Measurements from ENCODE around the gene EPHA2. TPM values are rescaled to one million over a fixed set of nuclear protein-coding genes. Genes with fewer than 3 reads are reported as not detected.
A peak's percentile ranks its signal among the peaks of the same experiment; 100 is the strongest.
"Not testable (repeated sequence)": the region's sequence is repeated elsewhere in the genome, so short reads cannot be mapped to it uniquely, and the experiment has no call there.

The EPHA2 gene
- 10 to 100 TPM; 11.9 to 18.4 (median 17.4) TPM for polyA plus RNA-seq (ENCODE audit: insufficient read length in 3 of 3)

DNA sequence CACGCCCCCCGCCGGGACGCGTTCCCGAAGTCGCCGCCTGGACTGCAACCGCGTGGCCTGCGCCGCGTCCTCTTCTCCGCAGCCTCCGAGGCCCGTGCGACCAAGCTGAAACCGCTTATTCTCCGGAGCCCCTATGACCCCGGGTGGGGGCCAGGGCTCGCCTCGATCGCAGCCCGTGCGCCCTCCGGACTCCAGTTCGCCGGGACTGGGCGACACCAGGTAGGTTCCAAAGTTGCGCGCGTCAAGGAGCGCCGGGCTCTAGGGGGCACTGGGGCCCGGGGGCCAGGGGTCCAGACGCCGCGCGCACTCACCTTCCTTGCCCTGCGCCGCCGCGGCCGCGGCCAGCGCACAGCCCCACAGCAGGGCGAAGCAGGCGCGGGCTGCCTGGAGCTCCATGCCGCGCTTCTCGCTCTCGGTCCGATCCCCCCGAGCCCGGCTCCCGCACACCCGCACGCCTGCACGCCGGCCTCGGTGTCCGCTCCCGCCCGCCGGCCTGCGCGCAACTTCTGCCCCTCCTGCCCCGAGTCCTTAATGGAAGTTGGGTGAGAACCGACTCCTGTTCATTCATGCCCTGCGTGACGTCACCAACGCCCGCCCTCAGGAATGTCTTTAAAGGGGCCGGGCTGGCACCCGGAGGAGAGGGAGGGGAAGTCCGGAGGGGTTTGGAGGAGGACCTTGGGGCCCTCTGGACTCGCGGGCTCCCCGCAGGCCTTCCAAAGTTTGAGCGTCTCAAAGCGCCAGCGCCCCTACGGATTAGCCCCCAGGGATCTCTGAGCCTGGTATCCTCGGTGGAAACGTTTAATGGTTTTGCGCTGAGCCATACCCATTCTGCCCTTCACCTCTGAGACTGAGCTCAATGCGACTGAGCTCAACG, at the start of gene EPHA2:
Gene EPHA2 (minus strand): TSS at position 533 of the 874 bp plus-strand sequence. CDS start 137 bp downstream, at position 396.
- DNase-seq (ENCODE audit: low read depth in 3 of 3, low spot score in 2 of 3): peak in 1 of 3 donors; percentile 91

- no peak for DNase-seq (ENCODE audit: low read depth in 3 of 3, low spot score in 2 of 3)
These were observed 49.4 kb upstream of the EPHA2 start for GRCh38 chr1:16205334-16205671.

DNA sequence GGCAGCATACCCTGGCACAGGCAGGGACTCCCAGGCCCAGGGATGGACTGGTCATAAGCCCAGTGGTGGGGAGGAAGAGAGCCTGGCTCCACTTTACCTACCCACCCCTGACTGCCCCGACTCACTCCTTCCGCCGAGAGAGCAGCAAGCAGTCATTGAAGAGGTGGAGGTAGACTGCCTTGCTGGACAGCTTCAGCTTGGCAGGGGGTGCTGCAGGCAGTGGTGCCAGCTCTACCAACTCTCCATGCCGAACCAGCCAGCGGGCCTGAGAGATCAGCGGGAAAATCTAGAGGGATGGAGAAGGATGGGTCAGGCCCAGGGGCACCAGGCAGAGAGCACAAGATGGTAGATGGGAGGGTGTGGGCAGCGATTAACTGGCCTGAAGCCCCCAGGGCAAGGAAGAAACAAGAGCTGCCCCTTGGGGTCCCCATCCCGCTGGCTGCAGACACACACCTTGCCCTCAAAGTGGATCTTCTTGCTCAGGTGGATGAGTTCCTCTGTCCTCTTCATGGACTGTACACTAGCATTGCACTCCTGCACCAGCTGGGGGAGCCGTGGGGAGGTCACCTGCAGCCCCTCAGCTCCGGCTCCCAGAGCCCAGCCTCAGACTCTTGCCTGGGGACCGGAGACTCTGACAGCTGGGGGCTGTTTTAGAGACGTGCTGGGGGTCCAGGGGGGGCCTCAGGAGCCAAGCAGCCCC, 48.9 kb upstream of the EPHA2 start:
- DNase-seq (ENCODE audit: low read depth in 3 of 3, low spot score in 2 of 3): no peak

DNA sequence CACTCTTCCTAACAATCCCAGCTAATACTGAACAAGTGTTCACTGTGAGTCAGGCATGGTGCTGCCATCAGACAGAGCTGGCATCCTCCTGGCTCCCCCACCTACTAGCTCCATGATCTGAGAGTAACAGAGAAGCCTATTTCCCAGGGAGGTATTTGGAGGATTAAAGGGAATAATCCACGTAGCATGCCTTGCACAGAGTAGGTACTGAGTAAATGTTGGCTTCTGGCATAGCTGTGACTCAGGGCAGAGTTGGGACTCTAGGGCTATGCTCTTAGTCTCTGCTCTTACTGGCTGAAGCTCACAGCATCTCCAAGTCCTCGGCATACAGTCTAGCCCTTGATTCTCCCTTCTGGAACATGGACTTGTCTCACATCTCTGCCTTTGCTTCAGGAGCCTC, 48.3 kb upstream of the EPHA2 start:
- no peak for DNase-seq (ENCODE audit: low read depth in 3 of 3, low spot score in 2 of 3)

DNA sequence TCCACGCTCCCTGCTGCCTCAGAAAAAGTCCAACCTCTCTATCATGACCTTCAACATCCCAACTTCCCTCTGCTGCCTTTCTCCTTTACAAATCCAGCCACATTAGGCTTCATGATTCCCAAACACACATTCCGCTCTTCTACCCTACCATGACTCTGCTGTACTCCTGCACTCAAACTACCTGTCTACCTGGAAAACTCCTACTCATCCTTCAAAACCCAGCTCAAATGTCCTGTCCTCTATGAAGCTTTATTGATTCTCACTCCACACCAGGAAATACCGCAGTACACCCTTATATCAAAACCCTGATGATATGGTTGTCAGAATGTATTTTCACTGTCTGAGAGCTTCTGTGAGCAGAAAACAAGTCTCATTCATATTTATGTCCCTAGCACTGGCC, 47.7 kb upstream of the EPHA2 start:
- DNase-seq (ENCODE audit: low read depth in 3 of 3, low spot score in 2 of 3): no peak

- DNase-seq (ENCODE audit: low read depth in 3 of 3, low spot score in 2 of 3): no peak
These were observed 46.7 kb upstream of the EPHA2 start for GRCh38 chr1:16202281-16203210.

DNA sequence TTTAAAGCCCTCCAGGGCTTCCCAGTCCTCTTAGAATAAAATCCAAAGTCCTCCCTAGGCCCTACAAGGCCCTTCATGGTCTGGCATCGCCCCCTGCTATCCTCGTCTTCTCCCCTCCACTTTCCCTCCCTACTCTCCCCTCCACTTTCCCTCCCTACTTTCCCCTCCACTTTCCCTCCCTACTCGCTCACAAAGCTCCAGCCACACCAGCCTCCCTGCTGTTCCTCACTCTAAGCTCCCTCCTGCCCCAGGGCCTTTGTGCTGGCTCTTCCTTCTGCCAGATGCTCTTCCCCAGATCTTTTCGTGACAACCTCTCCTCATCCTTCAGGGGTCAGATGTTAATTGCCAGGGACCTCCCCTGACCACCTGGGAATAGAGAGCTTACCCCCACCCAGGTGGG, 43.8 kb upstream of the EPHA2 start:
- no peak for DNase-seq (ENCODE audit: low read depth in 3 of 3, low spot score in 2 of 3)

DNA sequence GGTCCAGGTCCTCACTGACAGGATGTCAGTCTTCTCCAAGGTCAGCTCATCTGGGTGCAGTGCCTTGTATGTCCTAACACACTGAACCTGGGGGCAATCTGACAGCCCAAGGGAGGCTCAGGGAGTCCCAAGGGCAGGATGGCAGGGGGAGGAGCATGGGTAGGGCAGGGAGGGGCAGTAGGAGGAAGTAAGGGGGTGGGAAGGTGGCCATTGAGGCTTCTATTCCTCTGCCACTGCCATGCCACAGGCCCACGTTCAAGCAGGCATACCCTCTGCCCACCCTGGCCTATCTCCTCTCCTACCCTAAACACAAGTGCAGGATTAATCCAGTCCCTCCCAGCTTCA, 43.3 kb upstream of the EPHA2 start:
- no peak for DNase-seq (ENCODE audit: low read depth in 3 of 3, low spot score in 2 of 3)

GRCh38 chr1:16198444-16199156, 42.7 kb upstream of the EPHA2 start:
- DNase-seq (ENCODE audit: low read depth in 3 of 3, low spot score in 2 of 3): no peak

DNA sequence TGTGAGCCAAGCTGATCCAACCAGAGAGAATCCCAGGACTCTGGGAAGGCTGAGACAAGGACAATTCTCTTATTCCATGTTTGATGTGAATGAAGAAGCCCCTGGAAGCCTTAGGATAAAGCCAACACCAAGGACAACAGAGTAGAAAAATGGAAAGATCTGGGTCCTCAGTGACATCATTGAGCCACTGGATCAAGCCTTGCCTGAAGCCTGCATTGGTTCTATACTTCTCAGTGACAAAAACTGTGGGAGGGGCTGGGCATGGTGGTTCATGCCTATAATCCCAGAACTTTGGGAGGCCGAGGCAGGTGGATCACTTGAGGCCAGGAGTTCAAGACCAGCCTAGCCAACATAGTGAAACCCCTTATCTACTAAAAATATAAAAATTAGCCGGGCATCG, 41.0 kb upstream of the EPHA2 start:
- no peak for DNase-seq (ENCODE audit: low read depth in 3 of 3, low spot score in 2 of 3)

DNA sequence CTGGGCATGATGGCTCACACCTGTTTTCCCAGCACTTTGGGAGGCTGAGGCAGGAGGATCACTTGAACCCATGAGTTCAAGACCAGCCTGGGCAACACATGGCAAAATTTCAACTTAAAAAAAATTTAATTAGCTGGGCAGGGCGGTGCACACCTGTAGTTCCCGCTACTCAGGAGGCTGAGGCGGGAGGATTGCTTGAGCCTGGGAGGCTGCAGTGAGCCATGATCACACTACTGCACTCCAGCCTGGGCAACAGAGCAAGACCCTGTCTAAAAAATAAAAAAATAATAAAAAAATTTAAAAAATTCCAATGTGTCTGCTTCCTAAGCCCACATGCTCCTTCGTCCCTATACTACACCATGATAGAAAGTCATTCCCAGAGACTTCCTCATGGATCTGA, 40.3 kb upstream of the EPHA2 start:
- not testable (repeated sequence) for DNase-seq (ENCODE audit: low read depth in 3 of 3, low spot score in 2 of 3)

DNA sequence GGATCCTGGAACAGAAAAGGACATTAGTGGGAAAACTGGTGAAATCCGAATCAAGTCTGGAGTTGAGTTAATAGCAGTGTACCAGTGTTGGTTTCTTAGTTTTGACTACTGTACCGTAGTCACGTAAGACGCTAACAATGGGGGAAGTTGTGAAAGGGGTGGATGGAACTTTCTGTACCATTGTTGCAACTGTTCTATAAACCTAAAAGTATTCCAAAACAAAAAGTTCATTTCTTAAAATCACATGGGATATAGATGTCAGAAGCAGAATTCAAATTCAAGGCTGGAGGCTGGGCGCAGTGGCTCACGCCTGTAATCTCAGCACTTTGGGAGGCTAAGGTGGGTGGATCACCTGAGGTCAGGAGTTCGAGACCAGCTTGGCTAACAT, 39.6 kb upstream of the EPHA2 start:
- no peak for DNase-seq (ENCODE audit: low read depth in 3 of 3, low spot score in 2 of 3)

- DNase-seq (ENCODE audit: low read depth in 3 of 3, low spot score in 2 of 3): no peak
These were observed 36.2 kb upstream of the EPHA2 start for GRCh38 chr1:16191916-16192546.

DNA sequence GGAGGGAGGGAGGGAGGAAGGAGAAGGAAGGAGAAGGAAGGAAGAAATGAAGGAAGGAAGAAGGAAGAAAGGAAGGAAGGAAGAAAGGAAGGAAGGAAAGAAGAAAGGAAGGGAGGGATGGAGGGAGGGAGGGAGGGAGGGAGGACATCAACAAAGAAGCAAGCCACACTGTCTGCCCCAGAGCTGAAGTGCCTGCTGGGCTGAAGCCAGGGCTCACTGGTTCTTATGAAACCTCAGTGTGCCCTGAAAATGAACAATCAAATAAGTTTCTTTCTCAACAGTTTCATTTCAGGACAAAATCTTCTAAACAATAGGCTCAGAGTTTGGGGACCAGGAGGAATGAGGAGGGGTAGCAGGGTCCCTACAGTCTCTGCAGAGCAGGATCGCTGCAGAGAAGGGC, 35.4 kb upstream of the EPHA2 start:
- DNase-seq (ENCODE audit: low read depth in 3 of 3, low spot score in 2 of 3): no peak

- no peak for DNase-seq (ENCODE audit: low read depth in 3 of 3, low spot score in 2 of 3)
These were observed 34.2 kb upstream of the EPHA2 start for GRCh38 chr1:16189921-16190621.

GRCh38 chr1:16189003-16189402, 33.1 kb upstream of the EPHA2 start:
- no peak for DNase-seq (ENCODE audit: low read depth in 3 of 3, low spot score in 2 of 3)

DNA sequence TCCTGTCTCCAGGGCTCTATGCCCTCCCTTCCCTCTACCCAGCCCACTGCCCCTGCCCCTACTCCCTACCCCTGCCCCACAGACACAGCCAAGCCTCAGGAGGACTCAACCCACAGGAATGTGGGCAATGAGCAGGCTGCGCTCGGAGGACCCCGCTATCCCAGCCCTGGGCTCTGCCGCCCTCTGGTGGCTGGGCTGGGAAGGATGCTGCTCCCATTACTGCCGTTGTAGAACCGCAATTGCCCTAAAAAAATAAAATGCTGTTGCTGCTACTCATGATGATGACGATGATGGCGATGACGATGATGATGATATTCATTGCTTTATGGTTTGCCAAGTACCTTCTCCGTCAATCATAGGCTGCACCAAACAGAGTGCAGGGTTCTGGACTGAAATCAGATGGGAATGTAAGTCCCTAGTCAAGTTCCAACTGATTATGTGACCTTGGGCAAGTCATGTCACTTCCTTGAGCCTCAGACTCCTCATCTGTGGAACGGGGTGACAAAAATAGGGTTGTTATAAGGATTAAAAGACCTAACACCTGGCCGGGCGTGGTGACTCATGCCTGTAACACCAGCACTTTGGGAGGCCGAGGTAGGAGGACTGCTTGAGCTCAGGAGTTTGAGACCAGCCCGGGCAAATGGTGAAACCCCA, 32.0 kb upstream of the EPHA2 start:
- DNase-seq (ENCODE audit: low read depth in 3 of 3, low spot score in 2 of 3): no peak

DNA sequence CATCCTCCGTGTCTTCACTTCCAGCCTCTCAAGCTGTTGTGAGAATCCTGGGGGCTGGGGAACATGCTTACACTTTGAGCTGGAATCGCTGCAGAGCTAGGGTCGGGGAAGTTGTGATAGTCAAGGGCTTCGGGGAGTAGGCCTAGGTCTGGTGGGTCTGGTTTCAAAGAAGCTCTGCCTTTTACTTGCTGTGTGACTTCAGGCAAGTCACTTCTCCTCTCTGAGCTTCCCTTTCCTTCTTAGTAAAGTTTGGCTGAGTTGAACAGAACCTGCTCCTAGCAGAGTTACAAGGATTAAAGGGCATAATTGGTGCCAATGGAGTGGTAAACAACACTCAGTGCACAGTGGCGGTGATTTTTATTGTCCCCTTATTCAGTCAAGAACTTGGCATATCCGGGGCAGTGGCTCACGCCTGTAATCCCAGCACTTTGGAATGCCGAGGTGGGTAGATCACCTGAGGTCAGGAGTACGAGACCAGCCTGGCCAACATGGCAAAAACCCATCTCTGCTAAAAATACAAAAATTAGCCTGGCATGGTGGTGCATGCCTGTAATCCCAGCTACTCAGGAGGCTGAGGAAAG, 30.9 kb upstream of the EPHA2 start:
- DNase-seq (ENCODE audit: low read depth in 3 of 3, low spot score in 2 of 3): no peak
